ENCODE results near the gene FGD4. TPM values are rescaled to one million over a fixed set of nuclear protein-coding genes. Genes with fewer than 3 reads are reported as not detected.

Gene FGD4
- total and polyA plus RNA-seq, 2 of the 4 experiments (the other 2 are of a cell fraction), result 2.1 to 8.8 TPM

DNA sequence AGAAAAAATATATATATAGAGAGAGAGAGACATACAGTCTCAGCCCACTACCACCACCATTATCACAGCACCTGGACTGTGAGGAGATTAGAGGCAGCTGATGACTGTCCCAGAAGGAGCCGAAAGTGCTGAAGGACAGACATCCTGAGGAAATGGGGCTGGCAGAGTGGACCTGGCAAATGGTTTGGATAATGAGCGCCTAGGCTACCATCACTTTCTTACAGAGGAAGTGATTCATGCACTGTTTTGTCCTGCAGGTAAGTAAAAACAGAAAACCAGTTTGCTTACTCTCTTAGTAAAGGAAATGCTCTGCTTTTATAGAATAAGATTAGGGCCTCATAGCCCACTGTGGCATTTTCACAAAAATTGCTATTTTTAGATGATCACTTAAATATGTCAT lies 251.2 kb downstream of the FGD4 start:
- Histone ChIP-seq H3K27me3 (ENCODE audit: control insufficient read depth, insufficient read depth, low read length) (no peaks in the 10 kb centered on the region), H3K9me3 (ENCODE audit: control insufficient read depth, insufficient read depth, low read length) (no peaks in the 10 kb centered on the region), H3K4ac (ENCODE audit: low read depth, low read length) (no peak overlapping the region), H2AFZ (replicated peaks; ENCODE audit: low read length, poor library complexity) (no peak overlapping the region), H3K27ac (ENCODE audit: insufficient read depth, low read length) (no peak overlapping the region), H3K18ac (ENCODE audit: low read depth, low read length) (no peak overlapping the region), H3K4me2 (ENCODE audit: low read depth, low read length) (no peak overlapping the region), H2BK120ac (ENCODE audit: low read depth, low read length) (no peak overlapping the region), H3K56ac (ENCODE audit: extremely low read depth, insufficient read depth, low read length) (no peak overlapping the region), H3K9ac (ENCODE audit: low read depth, low read length) (no peak overlapping the region), H2BK20ac (ENCODE audit: low read depth, low read length) (no peak overlapping the region), H2BK15ac (ENCODE audit: low read depth, low read length) (no peak overlapping the region), H3K79me1 (ENCODE audit: low read depth in 1 of 2, low read length in 2 of 2) (no peaks in the 10 kb centered on the region), H4K8ac (ENCODE audit: low read depth in 2 of 2, low read length in 2 of 2) (no peak overlapping the region), H2AK9ac (replicated peaks; ENCODE audit: low read depth, low read length, poor library complexity) (no peak overlapping the region), H3K36me3 (ENCODE audit: control insufficient read depth, insufficient read depth, low read length) (peaks cover 2% of the 10 kb centered on the region; the same call in 1 of the 2 replicates), H4K20me1 (ENCODE audit: insufficient read depth, low read length) (no peaks in the 10 kb centered on the region), H2AK5ac (ENCODE audit: low read depth, low read length) (no peak overlapping the region), H4K91ac (ENCODE audit: insufficient read depth, low read depth, low read length) (no peak overlapping the region), H4K5ac (ENCODE audit: low read depth, low read length) (no peak overlapping the region), H3K14ac (replicated peaks; ENCODE audit: low read depth, low read length) (no peak overlapping the region), H2BK5ac (ENCODE audit: low read depth, low read length, poor library complexity, severe bottlenecking) (no peak overlapping the region), H3K9me1 (ENCODE audit: insufficient read depth, low read length) (no peaks in the 10 kb centered on the region), H3K4me1 (ENCODE audit: control insufficient read depth, insufficient read depth, low read length) (no peaks in the 10 kb centered on the region), H3K4me3 (ENCODE audit: insufficient read depth, low read depth, low read length) (no peak overlapping the region), H3K23ac (ENCODE audit: low read depth, low read length) (no peak overlapping the region)
- ATAC-seq (ENCODE audit: low read depth) (no peak), DNase-seq (no peak)
- POLR2A ChIA-PET (ENCODE audit: unreplicated experiment), result no interaction called here
- CTCF ChIA-PET, result interaction anchor here (0.7 kb wide), 1 partner anchor 194 kb away, joined by 5 read pairs; no protein-coding TSS in a partner anchor
- WGBS, 2 experiments (ENCODE audit: extremely low coverage in 2 of 2, insufficient read length in 1 of 2), result no CpG with 5 or more reads among the region's 2 CpGs
- intact Hi-C loops (cut with micrococcal nuclease), result no loop called here
- TF ChIP-seq MXI1 (IDR thresholded peaks at IDR 0.05; ENCODE audit: borderline replicate concordance, low read depth, low read length), result no peak
- TF ChIP-seq, protein P1, sequence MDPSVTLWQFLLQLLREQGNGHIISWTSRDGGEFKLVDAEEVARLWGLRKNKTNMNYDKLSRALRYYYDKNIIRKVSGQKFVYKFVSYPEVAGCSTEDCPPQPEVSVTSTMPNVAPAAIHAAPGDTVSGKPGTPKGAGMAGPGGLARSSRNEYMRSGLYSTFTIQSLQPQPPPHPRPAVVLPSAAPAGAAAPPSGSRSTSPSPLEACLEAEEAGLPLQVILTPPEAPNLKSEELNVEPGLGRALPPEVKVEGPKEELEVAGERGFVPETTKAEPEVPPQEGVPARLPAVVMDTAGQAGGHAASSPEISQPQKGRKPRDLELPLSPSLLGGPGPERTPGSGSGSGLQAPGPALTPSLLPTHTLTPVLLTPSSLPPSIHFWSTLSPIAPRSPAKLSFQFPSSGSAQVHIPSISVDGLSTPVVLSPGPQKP (IDR thresholded peaks at IDR 0.05; ENCODE audit: borderline replicate concordance, low read depth, low read length), result no peak
- dilution Hi-C loops (cut with HindIII; ENCODE audit: low sequenced_read_pairs, unreplicated experiment), result no loop called here
- in situ Hi-C loops (cut with MboI; ENCODE audit: low sequenced_read_pairs), result no loop called here
- BruUV-seq (replicated peaks), result no TSS peak

All from IMR-90 (cell line).